BLaER1 treated with 17β-estradiol and CSF1 and Interleukin-3, amounts not matched to agents 10 nM and 100 nM (cell line): ENCODE results near the gene ZMYM2.

Experiments
- H3K27ac ChIP-seq, 11 experiments: shearing (Covaris generic); formaldehyde crosslinking; 2 replicates each; pipeline ENCODE4 v1.8.1; 2022
- H3K27me3 ChIP-seq, 11 experiments: shearing (Covaris generic); formaldehyde crosslinking; 2 replicates each; pipeline ENCODE4 v1.8.1; 2022
- H3K36me3 ChIP-seq, 11 experiments: shearing (Covaris generic); formaldehyde crosslinking; 2 replicates each; pipeline ENCODE4 v1.8.1; 2022
- H3K4me1 ChIP-seq, 10 experiments: shearing (Covaris generic); formaldehyde crosslinking; 2 replicates each; pipeline ENCODE4 v1.8.1; 2022
- H3K4me2 ChIP-seq, 11 experiments: shearing (Covaris generic); formaldehyde crosslinking; 2 replicates each; pipeline ENCODE4 v1.8.1; 2022
- H3K4me3 ChIP-seq, 10 experiments: shearing (Covaris generic); formaldehyde crosslinking; 2 replicates each; pipeline ENCODE4 v1.8.1; 2022
- H3K9ac ChIP-seq, 11 experiments: shearing (Covaris generic); formaldehyde crosslinking; 2 replicates each; pipeline ENCODE4 v1.8.1; 2022
- H3K9me3 ChIP-seq, 11 experiments: shearing (Covaris generic); formaldehyde crosslinking; replicated peaks in 1 of 11; 2 replicates each; pipeline ENCODE4 v1.8.1; 2022
- H4K20me1 ChIP-seq, 11 experiments: shearing (Covaris generic); formaldehyde crosslinking; 2 replicates each; pipeline ENCODE4 v1.8.1; 2022
- Cebpa-rat ChIP-seq, 11 experiments: shearing (Covaris generic); IDR thresholded peaks; 2 replicates each; pipeline ENCODE4 v1.8.1; 2022

Gene ZMYM2

GRCh38 chr13:19957320-19958154 lies 990 bp upstream of the ZMYM2 start:
- Histone ChIP-seq H4K20me1 (peaks cover 11 to 26% (median 24%) of the 10 kb centered on the region in 11 experiments; a peak in 20 of 22 replicates), H3K9ac (peak overlapping the region; percentile 95 to 100 (median 98)), H3K4me2 (peak overlapping the region; percentile 80 to 96 (median 89)), H3K27ac (peak overlapping the region; percentile 94 to 99 (median 98)), H3K36me3 (peaks cover under 1 to 21% (median 14%) of the 10 kb centered on the region in 11 experiments; a peak in 18 of 22 replicates), H3K4me3 (peak overlapping the region; percentile 77 to 96 (median 89)), H3K27me3 (no peaks in the 10 kb centered on the region; a peak in 1 of 22 replicates), H3K9me3 (peaks cover 0 to 9% (median 0%) of the 10 kb centered on the region in 11 experiments; a peak in 3 of 22 replicates), H3K4me1 (peaks cover 18 to 29% (median 24%) of the 10 kb centered on the region in 10 experiments)
- TF ChIP-seq Cebpa-rat (IDR thresholded peaks at IDR 0.05), result no peak

- peak overlapping the region; percentile 94 to 99 (median 98) for H3K27ac ChIP-seq
Measured at GRCh38 chr13:19959141-19959830, 759 bp downstream of the ZMYM2 start.

GRCh38 chr13:19959831-19960652 lies 1.5 kb downstream of the ZMYM2 start:
- H3K9me3 ChIP-seq, result peaks cover 0 to 9% (median 0%) of the 10 kb centered on the region in 11 experiments; a peak in 3 of 22 replicates
- no peaks in the 10 kb centered on the region; a peak in 1 of 22 replicates for H3K27me3 ChIP-seq
- H4K20me1 ChIP-seq, result peaks cover 25 to 51% (median 48%) of the 10 kb centered on the region in 11 experiments; a peak in 21 of 22 replicates
- peak overlapping the region; percentile 85 to 98 (median 93) for H3K4me2 ChIP-seq
- peaks cover 22 to 47% (median 36%) of the 10 kb centered on the region in 11 experiments; a peak in 20 of 22 replicates for H3K36me3 ChIP-seq
- H3K4me1 ChIP-seq, result peaks cover 26 to 47% (median 36%) of the 10 kb centered on the region in 10 experiments
- H3K4me3 ChIP-seq, result peak overlapping the region; percentile 77 to 96 (median 89)
- H3K27ac ChIP-seq, result peak overlapping the region; percentile 94 to 99 (median 98)
- TF ChIP-seq Cebpa-rat (IDR thresholded peaks at IDR 0.05), result peak in 4 of 11 experiments; percentile 48 to 93 (median 70); a peak in 6 of 22 replicates
- H3K9ac ChIP-seq, result peak overlapping the region; percentile 96 to 100 (median 99)

More at GRCh38 chr13:19959141-19959830, 759 bp downstream of the ZMYM2 start:
- H3K27me3 ChIP-seq, result no peaks in the 10 kb centered on the region; a peak in 1 of 22 replicates
- H3K36me3 ChIP-seq, result peaks cover 15 to 39% (median 30%) of the 10 kb centered on the region in 11 experiments; a peak in 20 of 22 replicates
- H3K4me1 ChIP-seq, result peaks cover 26 to 44% (median 35%) of the 10 kb centered on the region in 10 experiments
- peak overlapping the region; percentile 77 to 96 (median 89) for H3K4me3 ChIP-seq
- peak overlapping the region; percentile 85 to 98 (median 93) for H3K4me2 ChIP-seq
- H3K9ac ChIP-seq, result peak overlapping the region; percentile 96 to 100 (median 99)
- peaks cover 0 to 9% (median 0%) of the 10 kb centered on the region in 11 experiments; a peak in 3 of 22 replicates for H3K9me3 ChIP-seq
- H4K20me1 ChIP-seq, result peaks cover 22 to 43% (median 40%) of the 10 kb centered on the region in 11 experiments; a peak in 21 of 22 replicates
- no peak for TF ChIP-seq Cebpa-rat (IDR thresholded peaks at IDR 0.05)

GRCh38 chr13:19960653-19960976 lies 2.1 kb downstream of the ZMYM2 start:
- Histone ChIP-seq H3K4me2 (peak overlapping the region; percentile 85 to 98 (median 93)), H3K9ac (peak overlapping the region; percentile 9 to 100 (median 96); a peak in 20 of 22 replicates), H3K36me3 (peaks cover 28 to 52% (median 42%) of the 10 kb centered on the region in 11 experiments; a peak in 21 of 22 replicates), H3K4me3 (peak overlapping the region; percentile 49 to 96 (median 88); a peak in 19 of 20 replicates), H3K9me3 (peaks cover 0 to 9% (median 0%) of the 10 kb centered on the region in 11 experiments; a peak in 3 of 22 replicates), H3K4me1 (peaks cover 26 to 47% (median 36%) of the 10 kb centered on the region in 10 experiments), H3K27ac (peak overlapping the region; percentile 23 to 99 (median 98); a peak in 17 of 22 replicates), H4K20me1 (peaks cover 25 to 56% (median 53%) of the 10 kb centered on the region in 11 experiments; a peak in 21 of 22 replicates), H3K27me3 (no peaks in the 10 kb centered on the region; a peak in 1 of 22 replicates)
- TF ChIP-seq Cebpa-rat (IDR thresholded peaks at IDR 0.05), result no peak

GRCh38 chr13:19961489-19961888 lies 3.0 kb downstream of the ZMYM2 start:
- Histone ChIP-seq H3K27ac (peak overlapping the region in 5 of 11 experiments; percentile 41 to 99 (median 98); a peak in 7 of 22 replicates), H3K4me1 (peaks cover 26 to 47% (median 36%) of the 10 kb centered on the region in 10 experiments), H3K4me3 (peak overlapping the region in 6 of 10 experiments; percentile 49 to 96 (median 88); a peak in 10 of 20 replicates), H3K36me3 (peaks cover 36 to 61% (median 51%) of the 10 kb centered on the region in 11 experiments), H3K9me3 (peaks cover 0 to 3% (median 0%) of the 10 kb centered on the region in 11 experiments; a peak in 3 of 22 replicates), H3K27me3 (no peaks in the 10 kb centered on the region; a peak in 1 of 22 replicates), H3K9ac (peak overlapping the region in 5 of 11 experiments; percentile 0 to 64 (median 49); a peak in 6 of 22 replicates), H3K4me2 (peak overlapping the region; percentile 34 to 98 (median 93); a peak in 21 of 22 replicates), H4K20me1 (peaks cover 34 to 65% (median 62%) of the 10 kb centered on the region in 11 experiments; a peak in 21 of 22 replicates)
- TF ChIP-seq Cebpa-rat (IDR thresholded peaks at IDR 0.05), result no peak

- Histone ChIP-seq H3K4me1 (peaks cover 26 to 50% (median 39%) of the 10 kb centered on the region in 10 experiments), H3K36me3 (peaks cover 41 to 65% (median 55%) of the 10 kb centered on the region in 11 experiments), H4K20me1 (peaks cover 39 to 70% (median 66%) of the 10 kb centered on the region in 11 experiments; a peak in 21 of 22 replicates), H3K9ac (peak overlapping the region in 5 of 11 experiments; percentile 0 to 64 (median 49); a peak in 7 of 22 replicates), H3K4me2 (peak overlapping the region; percentile 34 to 98 (median 93); a peak in 21 of 22 replicates), H3K27ac (peak overlapping the region in 4 of 11 experiments; percentile 41 to 99 (median 76); a peak in 7 of 22 replicates), H3K4me3 (peak overlapping the region in 5 of 10 experiments; percentile 77 to 96 (median 89); a peak in 7 of 20 replicates), H3K27me3 (no peaks in the 10 kb centered on the region; a peak in 1 of 22 replicates), H3K9me3 (0 out of 22 replicates have a peak, but pooled peaks cover 0 to 3% (median 0%) of the 10 kb centered on the region in 11 experiments)
- TF ChIP-seq Cebpa-rat (IDR thresholded peaks at IDR 0.05), result no peak
Measured at GRCh38 chr13:19961924-19962323, 3.4 kb downstream of the ZMYM2 start.

GRCh38 chr13:19962894-19963293 lies 4.4 kb downstream of the ZMYM2 start:
- H3K27ac ChIP-seq, result no peak overlapping the region
- H3K36me3 ChIP-seq, result peaks cover 50 to 75% (median 65%) of the 10 kb centered on the region in 11 experiments
- no peaks in the 10 kb centered on the region for H3K27me3 ChIP-seq
- H3K9me3 ChIP-seq, result no peaks in the 10 kb centered on the region
- H3K4me3 ChIP-seq, result peak overlapping the region in 1 of 10 experiments; percentile 96; a peak in 1 of 20 replicates
- H3K4me2 ChIP-seq, result peak overlapping the region in 9 of 11 experiments; percentile 6 to 98 (median 23); a peak in 10 of 22 replicates
- TF ChIP-seq Cebpa-rat (IDR thresholded peaks at IDR 0.05), result no peak
- peaks cover 23 to 50% (median 38%) of the 10 kb centered on the region in 10 experiments for H3K4me1 ChIP-seq
- peak overlapping the region in 2 of 11 experiments; percentile 6 to 33; a peak in 1 of 22 replicates for H3K9ac ChIP-seq
- H4K20me1 ChIP-seq, result peaks cover 47 to 79% (median 76%) of the 10 kb centered on the region in 11 experiments
